Measurements from ENCODE around the gene GPR153.

DNA sequence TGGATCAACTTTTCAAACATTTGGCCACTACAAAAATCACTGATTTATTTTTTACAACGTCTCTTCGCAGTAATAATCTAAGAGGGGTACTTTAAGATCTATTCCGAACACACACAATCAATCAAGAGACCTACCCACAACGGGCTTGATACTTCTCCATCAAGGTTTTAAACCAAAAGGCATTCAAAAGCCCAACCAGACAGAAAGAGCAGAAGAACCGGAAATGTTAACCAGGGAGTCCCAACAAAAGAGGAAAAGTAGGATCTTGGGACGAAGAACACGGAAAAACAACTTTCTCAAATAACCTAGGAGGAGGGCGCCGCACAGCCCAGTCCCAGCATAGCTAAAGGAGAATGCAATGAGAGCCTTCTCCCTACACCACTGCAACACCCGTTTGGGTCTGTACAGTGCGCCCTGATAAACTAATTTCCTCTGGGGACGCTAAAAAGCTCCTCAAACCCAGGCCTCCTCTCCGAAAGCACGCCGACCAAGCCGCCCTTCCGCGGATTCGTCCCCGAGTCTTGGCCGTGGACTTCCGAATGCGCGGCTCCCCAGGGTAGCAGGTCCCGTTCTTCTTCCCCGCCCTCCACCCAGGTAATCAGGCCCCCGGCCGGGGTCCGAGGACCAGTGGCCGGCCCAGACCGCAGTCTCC lies 62.1 kb downstream of the GPR153 start:
- TF ChIP-seq, protein P1, sequence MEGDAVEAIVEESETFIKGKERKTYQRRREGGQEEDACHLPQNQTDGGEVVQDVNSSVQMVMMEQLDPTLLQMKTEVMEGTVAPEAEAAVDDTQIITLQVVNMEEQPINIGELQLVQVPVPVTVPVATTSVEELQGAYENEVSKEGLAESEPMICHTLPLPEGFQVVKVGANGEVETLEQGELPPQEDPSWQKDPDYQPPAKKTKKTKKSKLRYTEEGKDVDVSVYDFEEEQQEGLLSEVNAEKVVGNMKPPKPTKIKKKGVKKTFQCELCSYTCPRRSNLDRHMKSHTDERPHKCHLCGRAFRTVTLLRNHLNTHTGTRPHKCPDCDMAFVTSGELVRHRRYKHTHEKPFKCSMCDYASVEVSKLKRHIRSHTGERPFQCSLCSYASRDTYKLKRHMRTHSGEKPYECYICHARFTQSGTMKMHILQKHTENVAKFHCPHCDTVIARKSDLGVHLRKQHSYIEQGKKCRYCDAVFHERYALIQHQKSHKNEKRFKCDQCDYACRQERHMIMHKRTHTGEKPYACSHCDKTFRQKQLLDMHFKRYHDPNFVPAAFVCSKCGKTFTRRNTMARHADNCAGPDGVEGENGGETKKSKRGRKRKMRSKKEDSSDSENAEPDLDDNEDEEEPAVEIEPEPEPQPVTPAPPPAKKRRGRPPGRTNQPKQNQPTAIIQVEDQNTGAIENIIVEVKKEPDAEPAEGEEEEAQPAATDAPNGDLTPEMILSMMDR (IDR thresholded peaks at IDR 0.05), result no peak
- TF ChIP-seq EZH2 (IDR thresholded peaks at IDR 0.05), result no peak
- no peak for TF ChIP-seq EZH2phosphoT487 (IDR thresholded peaks at IDR 0.05)

Measured in neural progenitor cell (in vitro differentiated cells).